K562 (cell line): ENCODE measurements around the gene EMX1.

Experiments used
- CTCF ChIP-seq, 3 experiments: IDR thresholded peaks in 2 of 3; conservative IDR thresholded peaks in 1 of 3; 2 replicates each; pipeline ENCODE4 v1.5.1; 2011 to 2012; ENCODE audit warnings: low read length in 3 of 3, mild to moderate bottlenecking in 3 of 3, control low read depth in 2 of 3, improper control_type of control experiment in 1 of 3, inconsistent platforms in 1 of 3, low read depth in 1 of 3, mixed read lengths in 1 of 3, moderate library complexity in 1 of 3; ENCODE audit not compliant: insufficient read depth in 2 of 3
- E2F6 ChIP-seq, 2 experiments: IDR thresholded peaks; 2 replicates each; pipeline ENCODE4 v1.6.1; 2011; ENCODE audit warnings: borderline replicate concordance in 1 of 2, control low read depth in 1 of 2, low read depth in 1 of 2, low read length in 1 of 2, mild to moderate bottlenecking in 1 of 2, mixed read lengths in 1 of 2, moderate library complexity in 1 of 2; ENCODE audit not compliant: insufficient read depth in 1 of 2, insufficient read length in 1 of 2, poor library complexity in 1 of 2, severe bottlenecking in 1 of 2; ENCODE audit errors: extremely low read depth in 1 of 2
- KDM1A ChIP-seq, 2 experiments: fragments of 450-650 bp; IDR thresholded peaks; 2 replicates each; pipeline ENCODE4 v1.6.1; 2016; ENCODE audit warnings: mild to moderate bottlenecking in 2 of 2
- MAX ChIP-seq: sonication (generic); formaldehyde crosslinking; IDR thresholded peaks from 2 replicates; pipeline ENCODE4 v1.9.0; 2022; ENCODE audit warnings: mild to moderate bottlenecking, missing genetic modification reagents
- RFX5 ChIP-seq: IDR thresholded peaks from 2 replicates; pipeline ENCODE4 v1.6.1; 2011; ENCODE audit warnings: low read depth, mild to moderate bottlenecking, improper control_type of control experiment, low read length
- SREBF1 ChIP-seq: fragments of 150-350 bp; IDR thresholded peaks from 2 replicates; pipeline ENCODE4 v1.6.1; 2014; ENCODE audit warnings: antibody characterized with exemption, low read depth, low read length, borderline replicate concordance
- ZNF699 ChIP-seq: fragments of 250-450 bp; sonication (Bioruptor Pico); IDR thresholded peaks from 2 replicates; pipeline ENCODE4 v1.8.0; 2021; ENCODE audit warnings: mild to moderate bottlenecking, moderate library complexity; ENCODE audit not compliant: insufficient replicate concordance

- TF ChIP-seq ZNF699 (CRISPR knock-in tag): no peak
- TF ChIP-seq E2F6 (IDR thresholded peaks at IDR 0.05; ENCODE audit: borderline replicate concordance in 1 of 2, extremely low read depth in 1 of 2, insufficient read depth in 1 of 2, insufficient read length in 1 of 2, low read depth in 1 of 2, low read length in 1 of 2, poor library complexity in 1 of 2, severe bottlenecking in 1 of 2): no peak
- TF ChIP-seq CTCF (IDR thresholded peaks at IDR 0.05 in 2 of 3, conservative IDR thresholded peaks at IDR 0.05 in 1 of 3; ENCODE audit: insufficient read depth in 2 of 3, low read depth in 1 of 3, low read length in 3 of 3): no peak
- no peak for TF ChIP-seq KDM1A (IDR thresholded peaks at IDR 0.05)
- no peak for TF ChIP-seq SREBF1
- no peak for TF ChIP-seq MAX
- TF ChIP-seq RFX5: no peak
These were observed 30.9 kb downstream of the EMX1 start for GRCh38 chr2:72947952-72948830.
